GM12864 (cell line): ENCODE data around the gene IFNLR1.

Experiments
- DNase-seq: peaks from one replicate; pipeline ENCODE4 v3.0.0-alpha.2; 2011; ENCODE audit warnings: low read depth
- H3K4me3 ChIP-seq: 2 replicates; pipeline ENCODE4 v1.5.1; 2011; ENCODE audit warnings: mild to moderate bottlenecking, low read depth, low read length, control low read depth
- TF ChIP-seq, protein P1 (sequence below): IDR thresholded peaks from 2 replicates; pipeline ENCODE4 v1.5.1; 2011; ENCODE audit warnings: low read depth, mild to moderate bottlenecking, moderate library complexity, low read length, control low read depth, inconsistent platforms; ENCODE audit errors: missing control alignments

Gene IFNLR1

DNA sequence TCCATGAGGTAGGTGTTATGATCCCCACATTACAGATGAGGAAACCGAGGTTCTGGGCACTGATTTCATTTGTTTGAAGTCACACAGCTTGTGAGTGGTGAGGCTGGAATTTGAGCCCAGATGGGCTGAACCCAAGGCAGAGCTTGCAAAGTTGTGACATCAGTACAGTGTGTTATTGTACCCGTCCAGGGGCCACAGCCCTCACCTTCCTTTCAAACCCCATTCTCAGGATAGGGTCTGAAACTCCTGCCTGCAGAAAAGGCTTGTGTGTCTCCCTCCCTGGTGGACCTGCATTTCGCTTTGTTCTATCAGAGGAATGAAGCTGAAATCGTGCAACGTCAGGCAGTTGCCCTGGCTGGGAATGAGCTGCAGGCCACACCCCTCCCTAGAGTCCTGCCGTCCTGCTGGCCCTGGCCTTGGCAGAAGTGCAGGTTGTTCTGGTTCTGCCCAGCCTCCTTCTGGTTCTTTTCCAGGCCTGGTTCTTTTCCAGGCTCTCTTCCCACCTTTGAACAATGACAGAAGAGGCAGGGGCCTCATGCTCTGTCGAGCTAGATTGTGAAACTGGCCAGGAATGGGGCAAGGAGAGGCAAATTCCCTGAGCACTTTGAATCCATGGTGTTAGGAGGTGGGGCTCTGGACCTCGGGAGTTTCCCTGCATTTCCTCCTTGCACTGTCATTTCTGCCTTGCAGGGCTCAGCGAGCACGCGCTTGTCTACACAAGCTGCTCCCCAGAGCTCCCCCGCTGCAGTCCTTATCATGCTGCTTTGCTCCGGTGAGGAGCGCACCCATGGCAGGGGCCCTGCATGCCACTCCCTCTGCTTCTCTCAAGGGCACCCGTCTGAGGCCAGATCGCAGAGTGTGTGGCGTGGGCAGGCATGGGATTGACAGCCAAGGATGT lies 67.0 kb downstream of the IFNLR1 start:
- H3K4me3 ChIP-seq, result no peak overlapping the region
- no peak for DNase-seq
- TF ChIP-seq, protein P1, sequence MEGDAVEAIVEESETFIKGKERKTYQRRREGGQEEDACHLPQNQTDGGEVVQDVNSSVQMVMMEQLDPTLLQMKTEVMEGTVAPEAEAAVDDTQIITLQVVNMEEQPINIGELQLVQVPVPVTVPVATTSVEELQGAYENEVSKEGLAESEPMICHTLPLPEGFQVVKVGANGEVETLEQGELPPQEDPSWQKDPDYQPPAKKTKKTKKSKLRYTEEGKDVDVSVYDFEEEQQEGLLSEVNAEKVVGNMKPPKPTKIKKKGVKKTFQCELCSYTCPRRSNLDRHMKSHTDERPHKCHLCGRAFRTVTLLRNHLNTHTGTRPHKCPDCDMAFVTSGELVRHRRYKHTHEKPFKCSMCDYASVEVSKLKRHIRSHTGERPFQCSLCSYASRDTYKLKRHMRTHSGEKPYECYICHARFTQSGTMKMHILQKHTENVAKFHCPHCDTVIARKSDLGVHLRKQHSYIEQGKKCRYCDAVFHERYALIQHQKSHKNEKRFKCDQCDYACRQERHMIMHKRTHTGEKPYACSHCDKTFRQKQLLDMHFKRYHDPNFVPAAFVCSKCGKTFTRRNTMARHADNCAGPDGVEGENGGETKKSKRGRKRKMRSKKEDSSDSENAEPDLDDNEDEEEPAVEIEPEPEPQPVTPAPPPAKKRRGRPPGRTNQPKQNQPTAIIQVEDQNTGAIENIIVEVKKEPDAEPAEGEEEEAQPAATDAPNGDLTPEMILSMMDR, result no peak

GRCh38 chr1:24119489-24119858 lies 67.6 kb downstream of the IFNLR1 start:
- DNase-seq, result no peak
- no peak overlapping the region for H3K4me3 ChIP-seq
- TF ChIP-seq, protein P1, result no peak

DNA sequence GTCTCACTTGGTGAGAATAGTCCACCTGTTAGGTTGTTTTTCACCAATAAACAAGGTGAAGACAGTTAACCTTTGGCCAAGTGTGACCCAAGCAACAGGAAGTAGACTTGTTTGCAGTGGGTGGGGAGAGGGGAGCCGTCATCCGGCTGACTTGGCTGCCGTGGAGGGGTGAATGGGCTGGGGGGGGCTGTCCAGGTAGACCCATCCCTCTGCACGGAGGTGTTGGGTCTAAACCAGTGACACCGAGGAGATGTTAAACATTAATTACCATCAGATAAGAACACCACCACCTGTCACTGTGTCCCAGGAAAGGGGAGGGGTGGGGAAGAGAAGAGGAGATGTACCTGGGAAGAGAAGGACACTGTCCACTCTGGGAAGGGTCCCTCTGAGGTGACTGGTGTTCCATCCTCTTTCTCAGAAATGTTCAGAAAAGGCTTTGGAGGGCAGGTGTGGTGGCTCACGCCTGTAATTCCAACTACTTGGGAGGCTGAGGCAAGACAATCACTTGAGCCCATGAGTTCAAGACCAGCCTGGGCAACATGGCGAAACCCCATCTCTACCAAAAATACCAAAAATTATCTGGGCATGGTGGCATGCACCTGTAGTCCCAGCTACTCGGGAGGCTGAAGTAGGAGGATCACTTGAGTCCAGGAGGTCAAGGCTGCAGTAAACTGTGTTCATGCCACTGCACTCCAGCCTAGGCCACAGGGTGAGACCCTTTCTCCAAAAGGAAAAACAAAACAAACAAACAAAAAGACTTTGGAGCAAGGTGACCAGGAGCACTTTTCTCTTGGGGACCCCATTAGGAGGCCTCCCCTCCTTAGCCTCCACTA lies 68.5 kb downstream of the IFNLR1 start:
- H3K4me3 ChIP-seq, result no peak overlapping the region
- no peak for DNase-seq
- TF ChIP-seq, protein P1, result no peak

DNA sequence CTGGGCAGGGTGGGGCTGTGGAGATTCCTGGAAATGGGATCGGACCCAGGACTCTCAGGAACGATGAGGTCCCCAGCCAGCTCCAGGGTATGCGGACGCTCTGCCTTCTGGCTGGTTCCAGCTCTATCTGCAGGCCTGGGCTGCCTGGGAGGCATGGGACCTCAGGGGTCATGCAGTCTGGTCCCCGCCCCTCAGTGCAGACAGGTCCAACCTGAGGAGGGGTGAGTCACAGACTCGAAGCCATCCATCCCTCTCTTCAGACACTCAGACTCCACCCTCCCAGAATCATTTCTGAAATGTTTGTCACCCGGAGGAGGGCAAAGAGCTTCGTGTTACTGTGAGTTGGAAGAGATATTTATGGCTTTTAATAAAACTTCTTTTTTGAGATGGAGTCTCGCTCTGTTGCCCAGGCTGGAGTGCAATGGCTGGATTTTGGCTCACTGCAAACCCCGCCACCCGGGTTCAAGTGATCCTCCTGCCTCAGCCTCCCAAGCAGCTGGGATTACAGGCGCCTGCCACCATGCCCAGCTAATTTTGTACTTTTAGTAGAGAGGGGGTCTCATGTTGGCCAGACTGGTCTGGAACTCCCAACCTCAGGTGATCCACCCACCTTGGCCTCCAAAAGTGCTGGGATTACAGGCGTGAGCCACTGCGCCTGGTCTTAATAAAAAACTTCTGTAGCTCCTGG lies 69.2 kb downstream of the IFNLR1 start:
- TF ChIP-seq, protein P1, result no peak
- no peak overlapping the region for H3K4me3 ChIP-seq
- DNase-seq, result no peak

- TF ChIP-seq, protein P1, result no peak
- DNase-seq, result no peak
- no peak overlapping the region for H3K4me3 ChIP-seq
These were observed 70.0 kb downstream of the IFNLR1 start for GRCh38 chr1:24117132-24117531.

DNA sequence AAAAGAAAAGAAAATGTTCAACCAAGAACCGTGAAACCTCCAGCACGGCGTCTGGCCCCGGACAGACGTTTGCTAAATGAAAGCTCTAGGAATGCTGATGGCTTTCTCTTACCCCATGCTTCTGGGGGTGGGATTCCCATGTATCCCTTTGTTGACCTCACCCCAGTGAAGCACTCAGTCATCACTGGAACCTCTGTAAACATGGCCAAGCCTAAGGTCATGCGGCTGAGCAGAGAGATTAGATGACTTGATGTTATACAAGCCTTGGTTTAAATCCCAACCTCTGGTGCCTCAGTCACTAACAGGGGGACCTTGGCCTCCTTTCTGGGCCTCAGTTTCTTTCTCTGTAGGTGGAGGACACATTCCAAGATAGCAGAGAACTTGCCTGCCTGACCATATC lies 72.3 kb downstream of the IFNLR1 start:
- TF ChIP-seq, protein P1, result no peak
- no peak for DNase-seq
- H3K4me3 ChIP-seq, result no peak overlapping the region
